Stimulated activated CD4-positive, alpha-beta T cell treated with anti-CD3 and anti-CD28 coated beads, Interleukin-1b, Interleukin-23, amount 100 ng/mL, for 1 hour (primary cell): ENCODE results near the gene C19orf44.
A peak's percentile ranks its signal among the peaks of the same experiment; 100 is the strongest.

Source experiments
- DNase-seq, 2 donors: peaks; one replicate each; pipeline ENCODE4 v3.0.0-alpha.2; 2020; ENCODE audit warnings: low read depth in 2 of 2

The C19orf44 gene

DNA sequence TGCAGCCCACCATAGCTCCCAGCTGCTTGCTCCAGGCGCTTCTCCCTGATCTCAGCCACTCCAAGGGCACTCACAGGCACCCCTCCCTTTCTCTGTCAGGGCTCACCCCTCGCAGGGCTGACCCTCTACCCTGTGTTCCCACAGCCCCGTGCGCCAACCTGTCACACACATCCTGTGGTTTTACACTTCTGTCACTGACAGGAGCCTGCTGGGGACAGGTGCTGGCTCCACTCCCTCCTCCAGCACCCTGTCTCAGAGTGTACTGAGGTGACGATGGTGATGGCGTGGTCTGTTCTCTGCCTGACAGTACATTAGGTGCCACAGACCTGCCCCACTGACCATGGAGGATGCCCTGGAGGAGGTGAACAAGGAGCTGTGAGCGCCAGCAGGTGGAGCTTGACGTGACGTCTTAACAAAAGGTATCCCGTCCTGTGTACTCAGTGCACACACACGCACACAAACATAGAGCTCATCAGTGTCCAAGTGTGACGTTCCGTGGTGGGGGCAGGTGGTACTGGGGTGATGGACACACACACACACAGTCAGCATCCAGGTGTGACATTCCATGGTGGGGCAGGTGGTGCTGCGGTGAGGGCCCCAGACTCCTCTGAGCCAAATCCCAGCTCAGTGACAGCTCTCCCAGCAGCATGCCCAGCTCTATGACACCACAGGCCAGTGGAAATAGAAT, 20.9 kb downstream of the C19orf44 start:
- DNase-seq: no peak

DNA sequence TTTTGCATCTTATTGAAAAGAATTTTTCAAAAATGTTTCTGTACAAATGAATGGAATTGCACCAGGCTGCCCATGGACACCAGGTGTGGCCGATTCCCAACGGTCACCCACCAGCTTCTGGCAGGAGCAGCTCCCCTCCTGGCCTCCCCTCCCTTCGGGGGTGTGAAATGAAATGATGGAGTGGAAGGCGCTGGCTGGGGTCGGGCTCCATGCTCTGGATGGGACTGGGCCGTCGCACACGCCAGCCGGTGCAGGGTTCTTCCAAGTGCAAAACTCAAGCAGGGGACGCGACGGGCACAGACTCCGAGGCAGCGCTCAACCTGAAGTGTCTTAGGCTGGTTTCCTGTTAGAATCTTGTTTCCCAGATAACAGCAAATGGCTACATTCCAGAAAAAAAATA, 21.9 kb downstream of the C19orf44 start:
- no peak for DNase-seq

DNA sequence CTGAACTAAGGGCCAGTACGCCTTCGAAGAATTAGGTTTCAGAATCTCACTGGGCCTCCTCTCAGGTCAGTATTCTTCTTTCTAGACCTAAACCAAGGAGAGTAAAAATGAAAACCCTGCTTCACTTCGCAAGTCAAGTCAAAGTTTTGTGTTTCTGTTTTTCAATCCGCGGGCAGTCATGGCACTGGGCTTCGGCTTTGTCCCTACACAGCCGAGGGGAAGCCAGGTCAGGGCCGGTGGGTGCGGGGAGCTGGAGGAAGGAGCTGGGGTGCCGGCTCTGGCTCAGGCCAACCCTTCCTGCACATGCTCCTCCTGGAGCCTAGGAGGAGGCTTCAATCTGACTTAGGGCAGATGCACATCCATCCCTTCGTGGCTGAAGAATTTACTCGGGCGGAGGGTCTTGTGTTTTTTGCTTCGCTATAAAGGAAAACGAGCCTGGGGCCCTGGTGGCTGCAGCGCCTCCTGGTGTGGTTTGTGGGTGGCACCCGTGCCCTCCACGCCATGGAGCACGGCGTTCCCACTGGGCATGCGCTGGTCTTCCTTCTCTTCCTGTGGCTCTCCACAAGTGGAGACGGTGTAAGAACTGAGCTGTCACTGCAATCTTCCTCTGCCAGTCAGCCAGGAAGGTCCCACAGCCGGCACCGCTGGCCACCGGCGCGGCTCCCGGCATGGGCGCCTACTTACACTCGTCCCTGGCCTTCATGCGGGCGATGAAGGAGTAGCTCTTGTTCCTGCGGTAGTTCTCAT, 22.5 kb downstream of the C19orf44 start:
- no peak for DNase-seq

DNA sequence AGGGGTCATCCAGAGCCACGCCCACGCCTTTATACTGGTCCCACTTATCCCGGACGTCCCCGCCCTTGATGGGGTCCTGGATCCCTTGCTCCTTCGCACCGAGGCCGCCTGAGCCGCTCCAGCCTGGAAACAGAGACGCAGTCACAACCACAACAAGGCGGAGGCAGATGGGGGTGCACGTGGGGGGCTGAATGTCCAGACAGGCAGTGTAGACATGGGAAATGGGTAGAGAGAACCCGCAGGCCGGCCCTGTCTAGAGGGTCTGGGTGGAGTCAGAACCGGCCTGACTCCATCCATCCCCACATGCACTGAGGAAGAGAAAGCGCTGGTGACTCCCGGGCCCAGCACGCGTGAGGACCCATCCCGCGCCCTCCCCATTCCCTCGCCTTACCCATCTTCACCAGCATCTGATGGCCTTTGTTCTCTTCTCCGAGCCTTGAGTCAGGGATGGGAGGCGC, 23.1 kb downstream of the C19orf44 start:
- no peak for DNase-seq

DNA sequence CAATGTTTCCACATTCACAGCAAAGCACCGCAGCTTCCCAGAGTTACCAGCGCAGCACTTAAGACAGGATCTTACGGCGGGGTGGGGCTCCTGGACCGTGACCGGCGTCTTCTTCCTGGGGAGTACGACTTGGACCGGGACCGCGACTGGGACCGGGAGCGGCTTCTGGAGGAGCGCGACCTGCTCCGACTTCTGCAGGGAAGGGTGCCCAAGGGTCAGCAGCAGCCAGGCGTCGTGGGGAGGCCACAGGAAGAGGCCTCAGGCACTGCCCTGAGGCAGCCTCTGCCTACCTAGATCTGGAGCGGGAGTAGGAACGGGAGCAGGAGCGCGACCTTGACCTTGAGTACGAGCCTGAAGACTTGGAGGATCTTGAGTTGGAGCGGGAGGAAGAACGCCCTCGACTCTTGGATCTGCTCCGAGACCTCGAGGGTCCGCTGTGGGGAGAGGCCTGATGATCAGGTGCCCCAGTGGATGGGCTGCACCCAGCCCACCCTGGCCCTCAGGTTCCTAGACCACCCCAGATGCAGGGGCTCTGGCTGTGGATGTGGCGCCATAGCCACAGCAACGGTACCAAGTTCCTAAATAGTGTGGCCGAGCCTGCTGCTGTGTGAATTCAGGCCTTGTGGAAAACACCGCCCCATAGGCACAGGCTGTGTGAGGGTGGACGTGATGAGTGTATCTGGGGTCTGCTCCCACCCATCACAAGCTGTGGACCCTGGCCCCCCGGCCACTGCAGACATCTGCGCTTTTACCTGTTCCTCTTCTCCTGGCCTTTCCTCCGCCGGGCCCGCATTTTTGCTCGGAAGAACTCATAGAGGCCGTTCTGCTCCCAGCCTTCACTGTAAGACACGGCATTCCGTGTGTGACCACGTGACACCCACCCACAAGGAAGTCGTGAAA, 24.1 kb downstream of the C19orf44 start:
- no peak for DNase-seq

DNA sequence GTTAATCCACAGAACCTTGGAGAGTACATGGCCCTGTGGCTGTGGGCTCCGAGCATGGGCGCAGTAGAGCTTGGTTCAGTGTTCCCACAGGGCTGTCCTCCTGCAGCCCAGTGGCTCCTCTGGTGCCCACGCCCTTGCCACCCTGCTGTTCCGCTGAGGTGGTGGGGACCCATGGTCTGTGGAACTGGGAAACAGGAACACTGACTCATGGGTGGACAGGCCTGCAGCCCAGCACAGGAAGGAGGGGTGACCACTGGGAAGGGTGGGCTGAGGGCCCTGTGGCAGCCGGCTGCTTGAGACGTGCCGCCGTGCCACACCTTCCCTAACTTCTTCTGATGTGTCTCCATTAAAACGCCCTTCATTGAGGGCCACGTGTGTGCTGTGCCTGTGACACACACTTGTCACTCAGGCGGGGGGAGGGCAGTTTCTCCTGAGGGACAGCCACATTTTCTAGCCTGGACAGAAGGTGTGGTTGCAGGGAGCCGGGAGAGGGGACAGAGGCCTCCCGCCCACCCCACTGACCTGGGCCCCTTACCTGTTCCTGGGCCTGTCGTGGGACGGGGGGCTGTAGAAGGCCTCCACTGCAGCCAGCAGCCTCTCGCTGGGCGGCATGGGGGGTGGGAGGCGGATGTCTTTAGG, 24.9 kb downstream of the C19orf44 start:
- DNase-seq: no peak

DNA sequence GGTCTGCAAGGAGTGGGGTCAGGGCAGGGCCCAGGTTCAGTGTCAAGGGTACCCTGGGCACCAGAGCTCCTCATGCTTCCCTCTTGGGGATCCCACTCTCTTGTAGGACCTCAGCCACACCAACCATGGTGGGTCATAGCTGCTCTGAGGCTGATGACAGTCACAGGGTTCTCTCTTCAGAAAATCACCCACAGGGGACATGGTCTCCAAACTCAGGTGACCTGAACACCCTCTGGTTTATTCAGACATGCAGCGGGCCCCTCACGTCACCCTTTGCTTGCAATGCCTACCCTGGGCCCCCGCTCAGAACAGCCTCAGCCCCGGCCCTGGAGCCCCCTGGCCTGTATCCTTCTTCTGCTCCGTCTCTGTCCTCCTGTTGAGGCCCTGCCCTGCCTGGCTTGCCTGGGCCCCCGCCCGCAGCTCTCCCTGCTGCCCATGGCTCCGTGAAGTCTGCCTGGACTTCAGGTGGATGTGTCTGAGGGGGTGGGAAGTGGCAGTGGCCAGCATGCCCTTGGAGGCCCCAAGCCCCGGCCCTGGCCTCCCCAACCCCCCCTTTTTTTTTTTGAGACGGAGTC, 25.6 kb downstream of the C19orf44 start:
- no peak for DNase-seq

DNA sequence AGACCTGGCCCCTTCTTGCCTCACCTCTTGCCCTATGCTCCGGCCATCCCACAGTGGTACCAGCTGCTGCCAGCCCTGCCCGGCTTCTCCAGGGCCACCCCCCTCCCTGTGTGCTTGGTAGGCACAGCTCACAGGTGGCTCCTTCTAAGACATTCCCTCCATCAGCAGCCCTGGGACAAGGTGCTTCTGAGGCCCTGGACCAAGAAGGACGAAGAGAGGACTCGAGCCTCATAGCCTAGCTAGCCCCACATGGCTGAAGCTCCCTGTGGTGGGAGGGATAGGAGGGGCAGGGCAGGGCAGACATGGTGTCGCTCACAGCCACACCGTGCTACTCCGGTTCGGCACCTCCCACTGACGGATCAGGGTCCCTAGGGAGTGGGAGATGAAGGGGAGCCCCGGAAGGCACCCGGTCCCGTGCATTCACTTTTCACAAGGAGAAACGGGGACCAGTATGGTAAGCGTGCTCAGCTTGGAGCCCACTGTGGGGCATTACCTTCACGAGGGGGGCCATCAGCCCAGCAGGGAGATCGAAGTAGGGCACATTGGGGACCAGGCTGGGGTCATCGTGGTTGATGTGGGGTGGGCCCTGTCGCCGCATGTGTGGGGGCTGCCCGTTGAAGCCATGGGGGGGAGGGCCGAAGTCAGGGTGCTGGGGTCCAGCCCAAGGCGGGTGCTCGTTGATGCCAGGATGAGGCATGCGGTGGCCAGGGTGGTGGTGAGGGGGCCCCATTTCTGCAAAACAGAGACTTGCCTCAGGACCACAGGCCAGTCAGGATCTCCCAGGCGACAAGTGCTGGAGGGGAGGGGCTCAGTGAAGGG, 26.6 kb downstream of the C19orf44 start:
- no peak for DNase-seq

DNA sequence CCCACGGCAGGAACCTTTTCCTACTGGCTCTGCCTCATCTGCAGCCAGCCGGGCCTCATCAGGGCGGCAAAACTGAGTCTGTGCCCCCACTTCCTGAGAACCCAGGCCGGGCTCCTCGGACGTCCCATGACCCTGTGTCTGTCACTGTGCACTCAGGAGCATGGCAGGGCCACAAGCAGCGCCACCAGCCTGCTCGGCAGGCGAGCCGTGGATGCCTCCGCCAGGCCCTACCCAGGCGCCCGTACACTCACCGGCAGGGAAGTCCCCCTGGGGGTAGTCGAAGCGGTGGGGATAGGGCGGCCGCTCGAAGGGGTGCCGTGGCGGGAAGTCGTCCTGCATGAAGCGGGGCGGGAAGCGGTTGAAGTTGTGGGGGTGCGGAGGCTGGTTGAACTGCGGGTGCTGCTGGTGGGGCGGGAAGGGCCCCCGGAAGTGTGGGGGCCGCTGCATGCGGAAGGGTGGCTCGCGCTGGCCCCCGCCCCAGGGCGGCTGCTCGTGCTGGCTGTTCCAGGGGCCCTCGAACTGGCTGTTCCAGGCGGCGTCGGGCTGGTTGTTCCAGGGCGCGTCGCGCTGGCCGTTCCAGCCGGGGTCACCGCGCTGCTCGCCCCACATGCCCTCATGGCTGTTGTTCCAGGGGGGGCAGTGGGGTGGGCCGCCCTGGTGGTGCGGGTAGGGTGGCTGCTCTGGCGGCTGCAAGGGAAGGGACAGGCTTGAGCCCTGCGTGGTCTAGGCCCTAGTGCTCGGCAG, 29.0 kb downstream of the C19orf44 start:
- DNase-seq: no peak

DNA sequence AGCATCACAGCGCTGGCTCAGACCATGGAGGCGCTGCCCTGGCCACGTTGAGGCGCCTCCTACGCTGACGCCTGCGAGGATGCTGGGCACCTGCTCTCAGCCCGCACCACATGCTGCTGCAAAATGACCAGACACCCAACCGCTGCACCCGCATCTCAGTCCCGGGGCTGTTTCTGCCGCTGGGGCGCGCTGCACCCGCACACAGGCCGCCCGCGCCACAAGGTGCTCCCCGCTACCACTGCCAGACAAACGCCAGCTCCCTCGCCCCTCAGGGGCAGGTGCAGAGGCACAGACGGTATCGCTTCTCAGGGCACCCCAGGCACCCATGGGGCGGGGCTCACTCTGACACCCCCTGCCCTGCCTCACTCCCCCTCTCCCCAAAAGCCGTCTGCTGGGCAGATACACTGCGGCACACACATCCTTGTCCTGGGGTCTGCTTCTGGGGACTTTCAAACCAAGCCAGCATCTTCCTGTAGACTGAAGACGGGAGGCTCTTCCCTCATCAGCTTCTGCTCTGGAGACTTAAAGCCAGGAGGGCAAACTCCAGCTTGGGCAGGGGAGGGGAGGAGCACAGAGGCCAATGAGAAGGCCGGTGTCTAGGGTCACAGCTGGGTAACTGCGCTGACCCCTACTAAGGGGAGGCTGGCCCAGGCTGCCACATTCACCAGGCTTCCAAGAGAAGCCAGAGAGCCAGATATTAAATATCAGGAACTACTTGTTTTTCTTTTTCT, 29.7 kb downstream of the C19orf44 start:
- DNase-seq: no peak

DNA sequence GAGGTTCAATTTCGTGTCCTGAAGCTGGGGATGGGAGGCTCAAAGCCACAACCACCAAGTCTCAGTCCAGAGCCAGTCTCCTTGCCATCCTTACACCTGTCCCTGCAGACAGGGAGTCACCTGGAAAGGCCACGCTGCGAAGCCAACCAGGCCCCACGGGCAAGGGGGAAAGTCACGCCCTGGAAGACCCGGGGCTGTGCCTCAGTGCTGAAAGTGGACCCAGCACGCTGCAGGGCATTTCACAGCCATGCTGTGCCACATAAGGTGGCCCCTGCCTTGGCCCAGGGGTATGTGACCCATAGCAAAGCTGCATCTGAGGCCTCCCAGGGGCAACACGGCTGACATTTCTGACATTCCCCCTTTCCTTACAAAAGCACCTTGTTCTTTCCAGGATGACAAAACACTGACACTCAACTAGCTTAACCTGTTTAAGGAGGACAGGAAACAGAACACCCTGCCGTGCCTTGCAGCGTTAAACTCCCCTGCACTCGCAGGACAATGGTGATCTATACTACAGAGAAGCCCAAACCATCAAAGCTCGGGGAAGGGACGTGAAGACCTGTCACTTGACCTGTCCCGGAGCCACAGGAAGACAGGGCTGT, 31.2 kb downstream of the C19orf44 start:
- no peak for DNase-seq

DNA sequence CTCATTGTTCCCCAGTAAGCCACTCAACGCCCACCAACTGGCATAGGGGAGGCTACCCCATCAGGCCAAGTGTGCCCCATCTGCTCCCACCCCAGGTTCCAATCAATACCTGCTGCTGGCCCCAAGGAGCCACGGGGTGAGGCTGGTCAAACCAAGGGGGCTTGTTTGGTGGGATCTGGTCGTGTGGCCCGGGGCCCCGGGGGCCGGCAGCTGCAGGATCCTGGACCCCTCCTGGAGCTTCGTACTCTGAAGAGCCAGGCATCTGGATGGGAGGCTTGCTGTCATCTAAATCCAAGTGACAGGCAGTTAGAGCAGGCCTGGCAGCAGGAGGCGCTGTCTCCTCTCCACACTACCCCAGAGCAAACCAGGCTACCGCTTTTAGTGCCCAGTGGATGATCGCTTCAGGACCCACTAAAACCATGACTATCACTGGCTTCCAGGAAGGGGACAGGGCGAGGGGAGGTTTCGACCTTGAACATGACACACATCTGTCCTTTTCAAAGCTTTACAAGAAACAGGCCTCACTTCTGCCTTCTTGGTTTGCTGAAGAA, 31.9 kb downstream of the C19orf44 start:
- DNase-seq: peak in 1 of 2 donors; percentile 15

DNA sequence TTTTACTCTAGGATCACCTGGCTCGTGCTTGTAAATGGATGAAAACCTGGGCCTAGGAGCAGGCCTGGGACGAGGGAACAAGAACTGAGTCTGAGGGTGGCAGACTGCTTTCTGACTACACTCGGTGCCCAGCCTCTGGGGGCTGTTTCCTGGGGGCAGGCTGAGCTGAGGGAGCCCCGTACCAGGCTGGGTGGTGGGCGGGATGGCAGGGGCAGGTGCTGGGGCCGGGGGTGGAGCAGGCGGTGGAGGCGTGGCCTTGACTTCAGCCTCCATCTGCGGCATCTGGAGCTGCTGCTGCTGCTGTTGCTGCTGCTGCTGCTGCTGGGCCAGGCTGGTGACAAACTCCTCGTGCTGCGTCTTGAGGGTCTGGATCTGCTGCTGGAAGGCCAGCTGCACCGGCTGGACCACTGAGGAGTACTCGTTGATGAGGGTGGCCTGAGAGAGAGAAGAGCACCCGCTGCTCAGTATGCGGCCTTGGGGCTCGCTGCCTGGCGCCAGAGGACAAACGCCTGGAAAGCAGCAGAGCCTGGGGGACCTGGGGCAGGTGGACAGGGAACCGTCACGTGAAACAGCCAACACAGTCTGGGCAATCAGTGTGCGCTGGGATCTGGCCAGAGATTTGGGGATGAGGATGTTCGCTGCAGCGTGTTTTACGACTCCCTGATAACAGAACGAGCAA, 33.4 kb downstream of the C19orf44 start:
- no peak for DNase-seq

DNA sequence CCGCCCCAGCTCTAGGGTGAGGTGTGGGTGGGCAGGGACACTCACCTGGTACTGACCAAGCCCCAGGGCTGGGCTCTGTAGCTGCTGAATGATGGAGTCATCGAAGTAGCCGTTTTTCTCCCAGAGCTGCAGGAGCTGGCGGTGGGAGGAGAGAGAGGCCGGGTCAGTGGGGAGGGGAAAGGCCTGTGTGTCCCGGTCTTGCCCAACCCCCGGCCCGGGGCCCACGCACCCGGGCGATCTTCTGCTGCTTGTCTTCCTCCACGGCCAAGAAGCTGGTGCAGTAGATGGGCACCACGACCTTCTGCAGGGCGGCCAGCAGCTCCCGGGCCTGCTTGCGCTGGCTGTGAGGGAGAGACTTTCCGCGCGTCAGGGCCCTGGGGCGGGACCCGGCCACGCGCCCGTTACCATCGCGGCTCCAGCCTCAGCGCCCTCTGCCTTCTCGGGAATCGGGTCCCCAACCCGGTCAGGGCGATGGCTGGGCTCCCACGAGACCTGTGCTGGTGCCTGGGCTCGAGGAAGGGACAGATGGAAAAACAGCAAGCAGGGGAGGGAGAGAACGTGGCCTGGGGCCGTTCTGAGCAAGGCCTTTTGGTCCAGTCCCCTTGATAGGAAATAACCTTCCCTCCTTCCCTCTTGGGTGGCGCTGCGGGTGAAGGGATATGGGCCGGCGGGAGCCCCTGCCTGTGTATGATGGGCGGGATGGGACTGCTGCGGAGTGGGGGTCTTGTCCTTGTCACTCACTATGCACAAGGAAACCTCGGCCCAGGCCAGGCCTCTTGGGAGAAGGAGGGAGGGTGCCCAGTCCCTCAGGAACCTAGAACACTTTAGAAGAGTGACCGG, 34.6 kb downstream of the C19orf44 start:
- DNase-seq: no peak

DNA sequence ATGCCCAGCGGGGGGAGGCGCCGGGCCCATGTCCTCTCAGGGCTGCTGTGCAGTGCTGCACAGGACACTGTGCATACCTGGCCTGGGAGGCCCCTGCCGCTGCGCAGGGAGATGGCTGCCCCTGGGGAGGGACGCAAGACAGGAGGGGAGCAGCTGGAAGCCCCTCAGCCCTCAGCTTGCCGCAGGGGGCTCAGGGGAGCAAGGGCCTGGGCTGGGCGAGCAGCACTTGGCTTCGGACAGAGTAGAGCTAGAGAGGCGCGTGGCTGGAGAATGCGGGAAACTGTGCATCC, 35.1 kb downstream of the C19orf44 start:
- no peak for DNase-seq

DNA sequence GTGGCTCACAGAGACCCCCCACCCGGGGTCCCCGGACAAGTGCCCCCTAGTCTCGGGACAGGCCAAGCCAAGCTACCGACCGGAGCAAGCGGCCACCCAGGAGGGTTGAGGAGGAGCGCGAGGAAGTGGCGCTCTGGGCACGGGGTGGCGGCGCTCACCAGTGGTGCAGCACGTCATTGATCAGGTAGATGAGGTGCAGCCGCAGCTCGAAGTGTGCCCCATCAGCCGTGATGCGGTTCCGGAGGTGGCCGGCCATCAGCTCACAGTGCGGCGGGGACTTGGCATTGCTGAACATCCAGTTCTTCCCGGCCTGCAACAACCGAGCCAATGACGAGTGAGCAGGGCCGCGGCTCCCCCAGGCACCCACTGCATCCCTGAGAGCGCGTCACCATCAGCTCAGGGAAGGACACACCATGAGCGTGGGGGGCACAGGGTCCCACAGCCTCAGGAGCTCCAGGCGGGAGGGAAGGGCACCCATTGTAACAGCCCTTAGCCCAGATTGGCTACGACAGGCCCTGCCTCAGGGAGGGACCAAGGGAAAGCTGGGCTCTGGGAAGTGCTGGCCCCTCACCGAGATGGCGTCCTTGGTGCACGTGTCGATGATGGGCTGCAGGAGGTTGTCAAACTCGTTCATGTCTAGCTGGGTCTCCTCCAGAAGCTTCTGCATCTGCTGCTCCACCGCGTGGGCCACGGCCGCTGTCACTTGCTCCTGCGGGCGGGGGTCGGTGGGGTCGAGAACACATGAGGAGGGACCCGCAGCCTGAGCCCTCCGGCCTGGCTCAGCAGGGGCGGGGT, 36.4 kb downstream of the C19orf44 start:
- no peak for DNase-seq
